K562 (cell line): Measurements from ENCODE around the gene PGAP3. TPM values are rescaled to one million over a fixed set of nuclear protein-coding genes. Genes with fewer than 3 reads are reported as not detected.

Experiments used
- CAMTA2 ChIP-seq: fragments of 250-450 bp; sonication (Bioruptor Pico); conservative IDR thresholded peaks from 2 replicates; pipeline ENCODE4 v1.5.1; 2022
- E2F1 ChIP-seq: sonication (generic); formaldehyde crosslinking; IDR thresholded peaks from 2 replicates; pipeline ENCODE4 v1.8.1; 2023; ENCODE audit warnings: mild to moderate bottlenecking, missing genetic modification reagents, moderate library complexity
- HEY1 ChIP-seq: fragments of 250-450 bp; sonication (Bioruptor Pico); IDR thresholded peaks from 2 replicates; pipeline ENCODE4 v1.5.0; 2020; ENCODE audit warnings: mild to moderate bottlenecking, moderate library complexity, borderline replicate concordance
- KDM2B ChIP-seq: fragments of 250-450 bp; sonication (Bioruptor Pico); IDR thresholded peaks from 2 replicates; pipeline ENCODE4 v1.8.0; 2021; ENCODE audit warnings: mild to moderate bottlenecking, moderate library complexity
- NR4A1 ChIP-seq, 2 experiments: fragments of 250-450 bp in 1 of 2; fragments of 450-650 bp in 1 of 2; sonication (Bioruptor Pico) in 1 of 2; IDR thresholded peaks; 2 replicates each; pipeline versions ENCODE4 v1.4.0 to v1.6.1; 2016 to 2020; ENCODE audit warnings: mild to moderate bottlenecking in 2 of 2, missing compliant biosample characterization in 1 of 2, missing genetic modification characterization in 1 of 2, moderate library complexity in 1 of 2
- RBM15 ChIP-seq: fragments of 200-400 bp; formaldehyde crosslinking; IDR thresholded peaks from 2 replicates; pipeline ENCODE4 v1.6.1; 2018; ENCODE audit warnings: mild to moderate bottlenecking, low read length, moderate library complexity; ENCODE audit not compliant: insufficient read depth
- RFX7 ChIP-seq: fragments of 250-450 bp; sonication (Bioruptor Pico); IDR thresholded peaks from 2 replicates; pipeline ENCODE4 v1.5.1; 2021; ENCODE audit warnings: mild to moderate bottlenecking
- TAF9B ChIP-seq: fragments of 450-650 bp; IDR thresholded peaks from 2 replicates; pipeline ENCODE4 v1.6.1; 2018; ENCODE audit warnings: mild to moderate bottlenecking; ENCODE audit not compliant: partially characterized antibody
- TCFL5 ChIP-seq: fragments of 250-450 bp; sonication (Bioruptor Pico); conservative IDR thresholded peaks from 2 replicates; pipeline ENCODE4 v1.6.1; 2021; ENCODE audit warnings: mild to moderate bottlenecking, moderate library complexity, matching md5 sums
- ZNF217 ChIP-seq: sonication (generic); formaldehyde crosslinking; IDR thresholded peaks from 2 replicates; pipeline ENCODE4 v1.8.0; 2022; ENCODE audit warnings: mild to moderate bottlenecking, missing genetic modification reagents
- ZNF318 ChIP-seq, 2 experiments: fragments of 450-650 bp; IDR thresholded peaks; 2 replicates each; pipeline ENCODE4 v1.6.1; 2016; ENCODE audit warnings: mild to moderate bottlenecking in 2 of 2, borderline replicate concordance in 1 of 2, low read depth in 1 of 2, moderate library complexity in 1 of 2
- ZNF740 ChIP-seq, 3 experiments: fragments of 200-800 bp in 1 of 3; sonication (Bioruptor generic) in 1 of 3; sonication (generic) in 1 of 3; formaldehyde crosslinking in 1 of 3; IDR thresholded peaks; 2 replicates each; pipeline versions ENCODE4 v1.6.1 to v1.8.0; 2016 to 2022; ENCODE audit warnings: mild to moderate bottlenecking in 2 of 3, missing compliant biosample characterization in 2 of 3, missing genetic modification characterization in 2 of 3, missing genetic modification reagents in 1 of 3
- polyA plus RNA-seq, 8 experiments: library from polyadenylated mRNA; depleted of rRNA in 4 of 8; stranded (reverse) in 5 of 8; unstranded in 3 of 8; fragments of >200 nt; fragmentation: Nextera tagmentation in 2 of 8; fragmentation: Illumina TruSeq in 1 of 8; extraction: Ambion mirVana in 2 of 8; extraction: Trizol in 1 of 8; gene quantifications; 2 replicates each; pipeline versions ENCODE4 v1.2.1 to v1.2.3, GENCODE V29; 2011 to 2014; ENCODE audit warnings: inconsistent platforms in 1 of 8, missing spikeins in 1 of 8
- total RNA-seq, 7 experiments: library from RNA; depleted of rRNA in 6 of 7; stranded (reverse); fragments of >200 nt in 6 of 7; fragmentation: Illumina TruSeq in 2 of 7; extraction: Trizol in 2 of 7; gene quantifications; 2 replicates each; pipeline versions ENCODE4 v1.2.1 to v1.2.3, GENCODE V29; 2011 to 2021; ENCODE audit warnings: low replicate concordance in 1 of 7

The PGAP3 gene
- total and polyA plus RNA-seq, 9 of the 15 experiments (the other 6 are each of a cell fraction or from before 2014, with no cell fraction given): 0.38 to 9.4 (median 4.5) TPM

GRCh38 chr17:39667945-39668924, 19.6 kb downstream of the PGAP3 start, which contains the start of gene PNMT (continued):
- TF ChIP-seq ZNF318 (IDR thresholded peaks at IDR 0.05; ENCODE audit: borderline replicate concordance in 1 of 2, low read depth in 1 of 2) (no peak), KDM2B (CRISPR knock-in tag) (peak; percentile 97), RBM15 (no peak), TCFL5 (no peak), CAMTA2 (CRISPR knock-in tag) (no peak), TAF9B (no peak), HEY1 (CRISPR knock-in tag) (no peak), NR4A1 (CRISPR knock-in tag; IDR thresholded peaks at IDR 0.05) (peak; percentile 50; the same call in 1 of the 2 replicates), NR4A1 (tag; IDR thresholded peaks at IDR 0.05) (peak; percentile 77), E2F1 (CRISPR knock-in tag) (no peak), ZNF217 (CRISPR knock-in tag) (no peak), RFX7 (CRISPR knock-in tag) (no peak), ZNF740 (CRISPR knock-in tag; IDR thresholded peaks at IDR 0.05) (no peak), ZNF740 (tag; IDR thresholded peaks at IDR 0.05) (no peak)
